Small intestine (tissue), 7 donors: ENCODE results near the gene WDFY2. TPM values are rescaled to one million over a fixed set of nuclear protein-coding genes. Genes with fewer than 3 reads are reported as not detected.
A peak's percentile ranks its signal among the peaks of the same experiment; 100 is the strongest.

ENCODE experiments used
- DNase-seq, 2 donors: peaks; one replicate each; pipeline versions ENCODE4 v3.0.0 to v3.0.0-alpha.2; 2013
- FAIRE-seq: peaks from 2 replicates; lab custom pipeline; 2012; peaks lifted over from hg19 to GRCh38; lab: Jason Lieb, UNC
- H3K27ac ChIP-seq, 3 donors: one replicate each; pipeline ENCODE4 v1.5.1; 2013; ENCODE audit warnings: low read length in 2 of 3, mild to moderate bottlenecking in 2 of 3, control low read depth in 1 of 3, inconsistent platforms in 1 of 3, low read depth in 1 of 3, moderate library complexity in 1 of 3
- H3K27me3 ChIP-seq, 3 donors: one replicate each; pipeline ENCODE4 v1.6.1; 2013; ENCODE audit warnings: low read length in 3 of 3, inconsistent platforms in 1 of 3; ENCODE audit not compliant: control insufficient read depth in 3 of 3, insufficient read depth in 3 of 3
- H3K36me3 ChIP-seq, 3 donors: one replicate each; pipeline ENCODE4 v1.6.1; 2013; ENCODE audit warnings: low read length in 3 of 3, inconsistent platforms in 1 of 3, low read depth in 1 of 3, mild to moderate bottlenecking in 1 of 3, moderate library complexity in 1 of 3; ENCODE audit not compliant: control insufficient read depth in 3 of 3, insufficient read depth in 2 of 3
- H3K4me1 ChIP-seq, 3 donors: one replicate each; pipeline ENCODE4 v1.6.1; 2013; ENCODE audit warnings: low read length in 2 of 3, inconsistent platforms in 1 of 3, low read depth in 1 of 3, mild to moderate bottlenecking in 1 of 3, moderate library complexity in 1 of 3; ENCODE audit not compliant: control insufficient read depth in 3 of 3, insufficient read depth in 2 of 3
- H3K4me3 ChIP-seq, 3 donors: one replicate each; pipeline ENCODE4 v1.5.1; 2013; ENCODE audit warnings: low read length in 3 of 3, control low read depth in 1 of 3, inconsistent platforms in 1 of 3, low read depth in 1 of 3, mild to moderate bottlenecking in 1 of 3, moderate library complexity in 1 of 3
- H3K9me3 ChIP-seq, 2 donors: one replicate each; pipeline ENCODE4 v1.6.1; 2013; ENCODE audit warnings: low read depth in 1 of 2, low read length in 1 of 2; ENCODE audit not compliant: control insufficient read depth in 2 of 2, insufficient read depth in 1 of 2
- WGBS, 3 donors: extraction: QIAGEN DNeasy Blood & Tissue Kit; methylation state at CpG; one replicate each; pipeline ENCODE4 v1.1.7; 2013; 5-methylcytosine and 5-hydroxymethylcytosine counted together
- polyA plus RNA-seq, 4 donors: library from polyadenylated mRNA; stranded (reverse) in 3 of 4; unstranded in 1 of 4; fragments of 200-250 nt in 3 of 4; fragments of 120-200 nt in 1 of 4; gene quantifications; one replicate each; pipeline versions ENCODE4 v1.2.1 to v1.2.3, GENCODE V29; 2013
- donor health status: healthy with polysubstance abuse.
- donor health status: control.
- donor health status: control.
- donor health status: Bipolar disorder and iron deficiency.
- donor health status: healthy.

The WDFY2 gene
- polyA plus RNA-seq, 4 donors: 0.81 to 5.4 (median 1.7) TPM

DNA sequence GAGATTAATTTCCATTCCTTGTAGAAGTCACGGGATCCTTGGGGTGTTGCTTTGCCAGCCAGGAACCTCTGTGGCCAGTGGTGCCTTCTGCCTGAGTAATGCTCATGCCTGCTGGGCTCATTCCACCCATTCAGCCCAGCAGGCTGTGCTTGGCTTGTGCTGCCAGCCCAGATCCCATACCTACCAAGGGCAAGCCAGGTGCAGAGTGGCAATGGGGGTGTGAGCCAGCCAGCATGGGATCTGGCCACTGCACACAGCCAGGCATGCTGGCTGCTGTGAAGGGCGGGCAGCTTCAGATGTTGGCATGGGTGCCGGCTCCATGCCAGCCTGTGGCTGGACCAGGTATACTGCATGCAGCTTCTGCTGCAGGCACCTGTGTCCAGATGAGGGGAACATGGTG lies 42.5 kb downstream of the WDFY2 start:
- DNase-seq: no peak
- no peaks in the 10 kb centered on the region for H3K36me3 ChIP-seq
- H3K27me3 ChIP-seq: no peaks in the 10 kb centered on the region
- no peak for FAIRE-seq
- 89 to 90% (median 89%) methylated on average over 3 of the region's 3 CpGs for WGBS, 3 donors
- no peak overlapping the region for H3K27ac ChIP-seq
- no peaks in the 10 kb centered on the region for H3K4me1 ChIP-seq
- H3K9me3 ChIP-seq: no peaks in the 10 kb centered on the region
- H3K4me3 ChIP-seq: no peak overlapping the region

GRCh38 chr13:51628059-51628852 lies 44.0 kb downstream of the WDFY2 start:
- no peak overlapping the region for H3K27ac ChIP-seq
- no peaks in the 10 kb centered on the region for H3K9me3 ChIP-seq
- no peak overlapping the region for H3K4me3 ChIP-seq
- FAIRE-seq (no peak), DNase-seq (no peak)
- H3K27me3 ChIP-seq: no peaks in the 10 kb centered on the region
- WGBS, 3 donors: 85 to 95% (median 94%) methylated on average over 21 of the region's 21 CpGs
- no peaks in the 10 kb centered on the region for H3K4me1 ChIP-seq
- no peaks in the 10 kb centered on the region for H3K36me3 ChIP-seq

DNA sequence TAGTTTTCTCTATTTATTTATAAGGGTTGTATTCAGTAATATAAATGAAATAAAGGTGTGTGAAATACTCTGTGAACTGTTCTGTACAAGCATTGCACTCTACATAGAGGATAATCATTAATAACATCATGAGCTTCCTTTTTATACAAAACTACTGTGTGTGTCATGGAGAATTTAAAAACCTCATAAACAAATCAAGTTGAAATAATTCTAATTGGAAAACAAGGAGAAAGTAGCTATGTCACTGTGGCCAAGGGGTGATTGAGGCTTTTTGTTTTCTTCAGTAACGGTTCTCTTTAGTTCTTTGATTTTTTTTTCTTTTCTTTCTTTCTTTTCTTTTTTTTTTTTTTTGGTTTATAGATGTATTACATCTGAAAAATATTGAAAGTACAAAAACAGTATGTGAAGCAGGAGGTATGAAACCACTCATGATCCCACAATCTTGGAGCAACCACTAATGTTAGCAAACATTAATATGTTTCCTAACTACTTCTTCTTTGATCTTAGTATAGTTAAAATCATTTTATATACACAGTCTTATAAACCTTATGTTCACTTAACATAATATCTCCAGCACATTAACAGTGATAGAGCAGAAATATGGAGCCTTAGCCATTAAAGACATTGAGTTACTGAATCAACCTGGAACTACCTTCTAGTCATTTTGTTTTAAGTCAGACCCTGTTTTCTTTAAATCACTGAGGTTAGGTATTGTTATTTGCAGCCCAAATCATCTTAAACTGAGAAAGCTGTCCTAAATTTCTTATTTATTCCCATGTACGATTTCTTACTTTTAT lies 45.4 kb downstream of the WDFY2 start:
- no peak for FAIRE-seq
- DNase-seq: no peak
- WGBS, 3 donors: 83 to 90% (median 84%) methylated on average over 2 of the region's 2 CpGs

GRCh38 chr13:51630288-51630615 lies 46.0 kb downstream of the WDFY2 start:
- Histone ChIP-seq H3K9me3 (no peaks in the 10 kb centered on the region), H3K27me3 (no peaks in the 10 kb centered on the region), H3K36me3 (no peaks in the 10 kb centered on the region), H3K4me3 (no peak overlapping the region), H3K4me1 (no peaks in the 10 kb centered on the region), H3K27ac (no peak overlapping the region)
- FAIRE-seq (no peak), DNase-seq (no peak)
- WGBS, 3 donors: 93 to 98% (median 94%) methylated on average over 2 of the region's 2 CpGs

More for the DNA sequence above, 45.4 kb downstream of the WDFY2 start:
- Histone ChIP-seq H3K4me1 (no peaks in the 10 kb centered on the region), H3K4me3 (no peak overlapping the region), H3K27ac (no peak overlapping the region), H3K36me3 (no peaks in the 10 kb centered on the region), H3K27me3 (no peaks in the 10 kb centered on the region), H3K9me3 (no peaks in the 10 kb centered on the region)

GRCh38 chr13:51632591-51633362 lies 48.5 kb downstream of the WDFY2 start:
- 55 to 71% (median 63%) methylated on average over 3 of the region's 3 CpGs for WGBS, 3 donors
- Histone ChIP-seq H3K4me1 (peaks cover 0 to 7% (median 2%) of the 10 kb centered on the region in 3 donors), H3K9me3 (no peaks in the 10 kb centered on the region), H3K4me3 (no peak overlapping the region), H3K27me3 (no peaks in the 10 kb centered on the region), H3K27ac (no peak overlapping the region), H3K36me3 (no peaks in the 10 kb centered on the region)
- DNase-seq: no peak
- no peak for FAIRE-seq

DNA sequence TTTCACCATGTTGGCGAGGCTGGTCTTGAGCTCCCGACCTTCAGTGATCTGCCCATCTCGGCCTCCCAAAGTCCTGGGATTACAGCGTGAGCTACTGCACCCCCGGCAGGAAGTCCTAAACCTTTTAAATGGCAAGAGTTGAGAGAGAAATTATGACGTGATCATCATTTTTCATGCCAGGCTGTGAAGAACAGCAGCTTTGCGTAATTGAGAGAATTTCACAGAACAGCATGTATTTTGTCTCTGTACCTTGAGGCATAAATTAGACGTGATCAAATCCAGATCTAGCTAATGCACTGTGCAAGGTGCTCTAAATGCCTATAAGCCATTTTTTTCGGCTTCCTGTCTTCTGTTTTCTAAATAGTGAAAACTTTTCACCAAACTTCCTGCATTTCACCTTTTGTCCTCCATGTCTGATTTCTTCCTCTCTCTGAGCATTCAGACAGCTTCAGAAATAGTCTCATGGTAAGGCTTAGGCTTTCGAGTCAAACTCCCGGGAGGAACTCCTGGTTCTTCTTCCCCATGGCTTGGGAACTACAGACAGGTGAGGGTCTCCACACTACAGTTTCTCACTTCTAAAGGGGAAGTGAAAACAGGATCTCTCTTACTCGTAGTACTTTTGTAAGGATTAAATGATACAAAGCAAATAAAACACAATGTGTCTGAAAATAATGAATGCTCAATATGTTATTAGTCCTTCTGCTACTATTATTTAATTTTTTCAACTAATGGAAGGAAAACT lies 51.0 kb downstream of the WDFY2 start:
- Histone ChIP-seq H3K4me3 (no peak overlapping the region), H3K9me3 (no peaks in the 10 kb centered on the region), H3K36me3 (no peaks in the 10 kb centered on the region), H3K27ac (no peak overlapping the region), H3K4me1 (peaks cover 0 to 7% (median 2%) of the 10 kb centered on the region in 3 donors), H3K27me3 (no peaks in the 10 kb centered on the region)
- FAIRE-seq: no peak
- 83 to 91% (median 86%) methylated on average over 12 of the region's 12 CpGs for WGBS, 3 donors
- DNase-seq: no peak

DNA sequence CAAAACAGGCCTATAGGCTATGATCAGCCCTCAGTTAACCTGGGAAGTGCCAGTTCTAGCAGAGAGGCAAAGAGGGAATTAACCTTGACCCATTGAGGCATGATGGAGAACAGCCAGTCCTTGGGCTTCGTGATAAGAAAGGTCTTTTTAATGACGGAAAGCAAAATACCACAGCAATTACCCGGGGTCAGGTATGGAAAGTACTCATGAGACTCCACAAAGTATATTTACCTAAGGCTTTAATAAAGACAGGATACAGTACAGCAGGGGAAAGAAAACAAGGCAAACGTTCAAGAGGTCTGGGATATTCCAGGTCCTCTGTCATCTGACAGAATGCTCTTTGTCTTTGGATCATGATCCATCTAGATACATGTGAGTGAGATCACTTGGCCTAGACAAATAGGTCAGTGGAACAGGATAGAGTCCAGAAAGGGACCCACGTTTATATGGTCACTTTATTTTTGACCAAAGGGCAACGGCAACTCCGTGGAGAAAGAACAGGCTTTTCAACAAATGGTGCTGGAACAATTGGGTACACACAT lies 52.2 kb downstream of the WDFY2 start:
- Histone ChIP-seq H3K4me3 (no peak overlapping the region), H3K27ac (peak overlapping the region in 2 of 3 donors; percentile 14 to 43), H3K36me3 (no peaks in the 10 kb centered on the region), H3K9me3 (no peaks in the 10 kb centered on the region), H3K27me3 (no peaks in the 10 kb centered on the region), H3K4me1 (peaks cover 0 to 7% (median 2%) of the 10 kb centered on the region in 3 donors)
- 20 to 58% (median 31%) methylated on average over 7 of the region's 7 CpGs for WGBS, 3 donors
- no peak for FAIRE-seq
- DNase-seq: peak; percentile 51 to 69
